T-helper 2 cell treated with Interferon-gamma antibody and Interleukin-4, amounts not matched to agents 100 ng/mL and 5 ng/mL, for 36 hours (primary cell): ENCODE data around the gene CPD. TPM values are rescaled to one million over a fixed set of nuclear protein-coding genes. Genes with fewer than 3 reads are reported as not detected.
"Not testable (repeated sequence)": the region's sequence is repeated elsewhere in the genome, so short reads cannot be mapped to it uniquely, and the experiment has no call there.

Source experiments
- intact Hi-C: fragments of 100-400 bp; cut with micrococcal nuclease; formaldehyde crosslinking; loops from one replicate; pipeline ENCODE4 v1.15.1; 2023
- total RNA-seq: library from RNA; stranded (reverse); gene quantifications from 2 replicates; pipeline ENCODE4 v1.2.3, GENCODE V29; 2022

CPD gene
- total RNA-seq, 1 donor from 2014 or later: 18.2 TPM

DNA sequence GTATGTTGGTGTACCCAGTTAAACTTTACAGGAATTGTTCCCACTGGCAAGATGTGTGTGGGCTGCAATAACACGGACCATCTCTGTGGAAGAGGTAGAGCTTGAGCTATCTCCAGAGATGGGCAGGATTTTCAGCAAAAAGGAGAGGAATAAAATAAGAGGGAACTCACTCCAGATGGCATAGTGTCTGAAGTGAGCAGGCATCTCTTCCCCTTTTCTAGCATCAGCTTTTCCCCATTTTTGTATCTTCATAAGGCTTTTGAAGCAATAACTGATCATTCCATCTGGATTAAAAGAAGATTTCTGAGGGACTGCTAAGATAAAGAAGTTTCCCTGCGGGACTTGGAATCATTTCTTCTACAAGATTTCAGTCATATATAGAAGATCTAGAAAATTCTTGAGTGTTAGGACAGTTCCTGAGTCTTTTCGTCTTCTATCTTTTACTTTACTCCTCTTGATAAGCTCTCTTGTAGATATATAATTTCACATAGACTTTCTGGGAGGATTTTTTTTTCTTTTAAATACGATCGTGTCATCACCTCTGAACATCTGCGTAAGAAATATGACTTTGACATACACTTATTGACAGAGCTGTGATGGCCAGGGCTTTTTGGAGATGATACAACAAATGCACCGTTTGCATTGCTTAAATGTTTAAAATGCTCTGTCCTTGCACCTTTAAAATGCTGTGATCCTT, 2.1 kb downstream of the CPD start:
- intact Hi-C loops: loop anchor here (5.0 kb wide), 1 partner anchor 88 kb away; the partner anchor contains the start of gene BLMH

DNA sequence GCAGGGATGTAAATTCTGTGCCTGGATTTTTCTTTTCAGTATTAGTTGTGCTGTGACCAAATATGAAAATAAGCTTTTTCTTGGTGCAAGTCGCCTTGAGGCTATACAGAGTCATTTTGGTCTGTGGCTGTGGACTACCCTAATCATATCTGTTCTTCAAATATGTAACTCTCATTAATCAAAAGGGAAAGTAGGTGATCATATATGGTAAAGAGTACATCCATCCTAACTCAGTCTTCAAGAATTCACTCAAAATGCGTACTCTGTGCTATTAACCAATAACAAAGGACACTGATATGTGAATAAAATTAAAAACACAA, 2.6 kb downstream of the CPD start:
- intact Hi-C loops: loop anchor here (5.0 kb wide), 1 partner anchor 89 kb away; the partner anchor contains the start of gene BLMH

DNA sequence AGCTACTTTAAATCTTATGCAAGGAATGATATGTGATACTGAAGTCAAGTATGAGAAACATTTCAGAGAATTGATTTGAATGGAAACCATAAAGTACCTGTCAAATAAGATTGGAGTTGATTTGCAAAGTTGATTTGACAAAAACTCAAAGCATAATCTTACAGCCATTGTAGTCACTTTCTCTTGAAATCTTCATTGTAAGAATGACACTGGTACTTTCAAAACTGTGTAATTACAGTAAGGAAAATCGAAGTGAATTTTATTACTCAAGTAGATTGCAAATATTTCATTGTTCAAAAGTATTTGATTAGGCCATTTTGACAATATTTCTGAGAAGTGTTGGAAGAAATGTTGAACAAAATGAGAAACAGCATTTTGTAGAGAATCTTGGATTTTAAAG, 3.6 kb downstream of the CPD start:
- intact Hi-C loops: loop anchor here (5.0 kb wide), 1 partner anchor 90 kb away; the partner anchor contains the start of gene BLMH

DNA sequence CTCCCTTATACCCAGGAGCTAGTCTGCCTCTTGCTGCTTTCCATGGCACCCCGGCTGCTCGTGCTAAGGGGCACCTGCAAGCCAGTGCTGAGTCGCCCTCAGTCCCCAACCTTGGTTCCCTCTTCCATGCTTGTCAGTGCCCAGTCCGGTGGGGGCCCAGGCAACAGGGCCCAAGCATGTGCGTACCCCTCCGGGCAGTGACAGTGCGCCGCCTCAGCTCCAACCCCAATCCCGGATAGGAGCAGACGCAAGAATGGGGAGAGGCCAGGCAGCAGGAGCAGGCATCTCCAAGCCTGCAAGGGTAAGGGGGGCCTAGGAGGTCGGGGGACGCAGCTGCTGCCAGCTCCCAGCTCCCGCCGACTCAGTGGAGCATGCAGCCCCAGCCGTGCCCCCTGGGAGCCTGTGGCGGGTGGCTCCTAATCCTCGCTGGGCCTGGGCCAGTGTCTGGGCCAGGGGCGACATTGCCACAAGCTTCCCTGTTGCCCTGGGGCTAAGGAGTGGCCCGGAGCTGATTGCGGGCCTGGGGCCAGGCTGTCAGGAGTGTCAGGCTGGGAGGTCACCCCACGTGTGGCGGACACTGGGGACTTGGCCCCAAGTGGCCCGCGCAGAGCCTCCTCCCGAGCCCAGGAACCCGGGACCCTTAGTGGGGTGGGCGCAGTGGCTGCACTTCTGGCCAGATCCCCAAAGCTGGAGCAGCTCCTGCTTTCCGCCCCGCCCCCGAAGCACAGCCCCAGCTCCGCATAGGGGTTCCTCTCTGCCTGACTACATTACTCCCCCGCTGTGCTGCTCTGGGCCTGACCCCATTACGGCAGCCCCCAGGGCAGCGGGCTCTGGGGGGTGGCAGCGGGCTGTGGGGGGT, 9.8 kb downstream of the CPD start:
- intact Hi-C loops: no loop called here

DNA sequence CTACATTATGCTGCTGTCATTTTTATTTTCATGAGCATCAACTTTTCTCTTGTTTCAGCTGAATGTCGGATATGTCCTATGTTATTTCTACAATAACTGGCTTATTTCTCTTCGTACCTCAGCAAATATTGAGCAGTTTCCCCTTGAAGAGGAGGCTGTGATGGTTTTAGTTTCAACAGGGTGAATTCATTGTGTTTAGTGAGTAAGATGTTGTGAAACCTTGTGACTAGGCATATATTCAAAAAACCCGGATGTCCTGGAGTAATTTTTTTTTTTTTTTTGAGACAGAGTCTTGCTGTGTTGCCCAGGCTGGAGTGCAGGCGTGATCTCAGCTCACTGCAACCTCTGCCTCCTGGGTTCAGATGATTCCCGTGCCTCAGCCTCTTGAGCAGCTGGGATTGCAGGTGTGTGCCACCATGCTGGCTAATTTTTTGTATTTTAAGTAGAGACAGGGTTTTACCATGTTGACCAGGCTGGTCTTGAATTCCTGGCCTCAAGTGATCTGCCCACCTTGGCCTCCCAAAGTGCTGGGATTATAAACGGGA, 11.1 kb downstream of the CPD start:
- intact Hi-C loops: no loop called here

DNA sequence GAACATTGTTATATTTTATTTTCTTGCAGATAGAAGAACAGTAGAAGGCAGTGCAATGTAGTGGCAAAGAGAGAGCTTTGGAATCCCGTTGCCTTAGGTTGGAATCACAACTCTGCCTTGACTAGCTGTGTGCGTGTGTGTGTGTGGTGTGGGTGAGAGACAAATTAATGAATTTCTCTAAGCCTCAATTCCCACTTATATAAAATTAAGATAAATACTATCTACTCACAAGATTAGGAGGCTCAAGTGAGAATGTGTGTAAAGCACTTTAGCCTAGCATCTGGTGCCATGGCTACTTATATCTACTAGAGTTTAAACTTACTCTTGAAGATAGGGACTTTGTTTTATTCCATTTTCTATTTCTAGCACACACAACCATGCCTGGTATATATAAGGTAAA, 12.8 kb downstream of the CPD start:
- intact Hi-C loops: no loop called here

DNA sequence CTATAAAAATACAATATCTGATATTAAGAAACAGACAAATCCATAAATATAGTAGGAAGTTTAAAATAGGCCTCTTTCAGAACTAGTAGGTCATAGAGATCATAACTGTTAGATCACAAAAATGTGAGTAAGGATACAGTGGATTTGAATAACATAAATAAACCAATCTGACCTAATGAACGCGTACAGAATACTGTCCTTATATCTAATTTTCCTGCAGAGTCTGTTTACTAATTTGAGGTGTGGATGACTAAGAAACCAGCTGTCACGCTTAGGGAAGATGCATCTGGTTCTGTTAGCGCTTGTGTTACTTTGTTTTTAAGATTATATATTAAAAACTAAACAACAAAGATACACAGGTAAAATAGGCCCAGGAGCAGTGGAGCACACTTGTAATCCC, 14.8 kb downstream of the CPD start:
- intact Hi-C loops: no loop called here

DNA sequence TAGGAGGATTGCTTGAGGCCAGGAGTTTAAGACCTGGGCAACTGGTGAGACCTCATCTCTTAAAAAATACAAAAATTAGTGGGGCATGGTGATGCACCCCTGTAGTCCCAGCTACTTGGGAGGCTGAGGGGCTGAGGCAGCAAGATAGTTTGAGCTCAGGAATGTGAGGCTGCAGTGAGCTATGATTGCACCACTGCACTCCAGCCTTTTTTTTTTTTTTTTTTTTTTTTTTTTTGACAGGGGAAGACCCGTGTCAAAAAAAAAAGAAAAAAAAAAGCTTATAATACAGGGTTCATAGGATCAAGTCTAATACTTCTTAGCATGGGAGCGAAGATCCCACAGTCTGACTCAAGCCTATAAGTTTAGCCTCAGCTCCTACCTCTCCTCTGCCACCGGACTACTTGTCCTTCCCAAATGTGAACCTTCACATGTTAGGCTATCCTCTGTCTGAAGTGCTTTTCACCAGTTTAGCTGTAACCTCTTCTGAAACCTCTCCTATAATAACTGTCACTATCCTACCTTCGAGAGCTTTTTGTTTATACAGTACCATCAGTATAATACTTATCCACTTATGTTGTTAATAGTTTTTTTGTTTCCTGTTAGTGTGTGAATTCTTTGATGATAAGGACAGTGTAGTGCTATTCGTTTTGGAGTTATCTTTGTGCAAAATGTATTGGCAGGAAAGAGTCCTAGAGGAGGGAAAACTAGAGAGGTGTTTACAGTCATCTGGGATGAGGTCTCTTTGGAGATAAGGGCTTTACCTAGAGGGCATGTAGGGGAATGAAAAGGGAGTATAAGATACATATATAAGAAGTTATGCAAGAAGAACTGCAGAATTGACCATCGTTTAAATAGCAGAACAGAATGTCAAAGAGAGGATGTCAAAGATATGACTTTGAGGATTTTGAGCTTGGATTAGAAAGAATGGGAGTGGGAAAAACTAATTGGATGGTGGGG, 15.5 kb downstream of the CPD start:
- intact Hi-C loops: no loop called here

DNA sequence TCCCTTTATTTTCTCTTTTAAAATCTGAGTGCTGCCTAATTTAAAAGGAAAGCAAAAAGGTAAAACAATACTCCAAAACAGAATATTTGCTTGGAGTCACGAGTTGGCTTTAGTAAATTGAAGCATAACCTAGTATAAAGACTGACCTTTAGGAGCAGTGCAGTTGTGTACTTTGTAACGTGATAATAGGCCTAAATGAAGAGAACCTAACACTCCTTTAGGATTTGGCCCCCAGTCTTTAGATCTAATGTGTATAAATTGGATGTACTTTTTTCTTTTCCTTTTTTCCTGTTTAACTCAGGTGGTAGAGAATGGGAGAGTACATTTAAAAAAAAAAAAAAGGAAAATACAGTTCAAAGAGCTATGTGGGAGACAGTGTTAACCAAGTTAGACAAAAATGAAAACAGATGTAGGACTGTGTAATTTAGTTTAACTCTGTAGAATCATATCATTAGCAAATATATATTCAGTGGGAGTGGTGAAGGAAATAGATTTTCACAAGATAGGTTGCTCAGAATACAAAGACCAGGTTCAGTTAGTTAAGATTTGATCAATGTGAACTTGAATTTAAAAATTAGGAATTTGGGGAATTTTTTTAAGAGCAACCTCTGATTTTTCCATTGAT, 16.8 kb downstream of the CPD start:
- intact Hi-C loops: no loop called here

DNA sequence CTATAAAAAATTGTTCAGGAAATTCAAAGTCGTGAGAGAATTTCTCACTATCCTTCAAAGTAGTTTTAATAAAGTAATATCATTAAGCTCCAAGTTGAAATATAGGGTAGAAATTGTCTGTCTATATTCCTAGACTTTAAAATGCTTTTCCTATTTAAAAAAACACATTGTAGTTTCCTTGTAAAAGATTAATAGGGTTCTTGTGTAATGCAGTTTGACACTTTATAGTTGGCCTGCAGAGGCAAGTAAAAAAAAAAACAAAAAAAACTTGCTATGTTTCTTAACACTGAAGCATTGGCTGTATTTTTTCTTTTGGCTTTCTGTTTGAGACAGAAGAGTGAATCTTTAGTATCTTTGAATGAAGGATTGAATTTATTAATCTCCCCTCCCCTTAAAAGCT, 17.4 kb downstream of the CPD start:
- intact Hi-C loops: no loop called here

DNA sequence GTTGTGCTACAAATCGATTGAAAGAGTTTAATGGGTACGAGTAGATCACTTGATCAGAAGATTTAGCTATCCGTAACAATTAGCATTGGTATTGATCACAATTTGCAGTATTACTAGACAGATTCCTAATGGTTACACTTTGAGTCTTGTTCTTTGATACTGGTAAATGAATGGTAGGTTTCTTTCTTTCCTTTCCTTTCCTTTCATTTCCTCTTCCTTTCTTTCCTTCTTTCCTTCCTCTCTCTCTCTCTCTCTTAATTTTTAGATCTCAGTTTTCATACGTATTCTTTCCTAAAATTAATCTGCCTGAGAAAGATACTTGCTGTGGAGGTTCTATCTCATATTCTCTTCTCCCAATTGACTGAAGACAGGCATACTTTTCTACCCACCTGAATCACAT, 17.9 kb downstream of the CPD start:
- intact Hi-C loops: no loop called here

DNA sequence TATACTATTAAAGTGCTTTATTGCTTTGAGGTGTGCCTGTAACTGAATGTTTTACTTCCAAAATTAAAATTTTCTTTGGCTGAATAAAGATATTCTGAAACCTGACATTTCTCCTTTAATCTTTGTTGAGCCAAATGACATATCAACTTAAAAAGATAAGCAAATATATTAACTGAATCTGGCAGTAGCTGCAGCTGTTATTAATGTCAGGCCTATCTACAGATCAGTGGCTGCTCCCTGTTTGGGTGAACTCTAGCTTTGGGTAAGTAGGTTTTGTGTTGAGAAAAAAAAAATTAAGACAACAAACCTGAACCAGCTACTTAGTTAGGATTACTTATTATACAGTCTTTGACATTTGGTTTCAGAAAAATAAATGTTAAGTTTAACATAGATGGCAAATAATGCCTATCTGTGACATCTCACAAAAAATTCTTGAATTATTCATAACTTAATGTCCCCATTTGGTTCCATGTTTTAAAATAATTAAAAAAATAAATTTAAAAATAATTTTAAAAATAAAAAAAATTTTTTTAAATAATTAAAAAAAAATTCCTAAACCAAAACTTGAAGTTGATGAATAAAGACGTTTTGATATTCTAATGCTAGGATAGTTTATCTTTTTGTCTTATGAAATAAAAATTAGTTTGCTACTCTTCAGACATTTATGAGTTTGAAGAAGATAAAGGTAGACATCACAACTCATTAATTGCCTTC, 19.8 kb downstream of the CPD start:
- intact Hi-C loops: no loop called here

DNA sequence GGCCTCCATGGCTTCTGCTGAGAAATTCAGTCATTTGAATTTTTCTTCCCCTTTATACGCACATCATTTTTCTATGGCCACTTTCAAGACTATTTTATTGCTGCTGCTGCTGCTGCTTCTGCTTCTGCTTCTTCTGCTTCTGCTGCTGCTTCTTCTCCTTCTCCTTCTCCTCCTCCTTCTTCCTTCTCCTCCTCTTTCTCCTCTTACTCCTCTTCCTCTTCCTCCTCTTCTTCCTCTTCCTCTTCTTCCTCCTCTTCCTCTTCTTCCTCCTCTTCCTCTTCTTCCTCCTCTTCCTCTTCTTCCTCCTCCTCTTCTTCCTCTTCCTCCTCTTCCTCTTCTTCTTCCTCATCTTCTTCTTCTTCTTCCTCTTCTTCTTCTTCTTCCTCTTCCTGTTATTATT, 22.4 kb downstream of the CPD start:
- intact Hi-C loops: no loop called here

DNA sequence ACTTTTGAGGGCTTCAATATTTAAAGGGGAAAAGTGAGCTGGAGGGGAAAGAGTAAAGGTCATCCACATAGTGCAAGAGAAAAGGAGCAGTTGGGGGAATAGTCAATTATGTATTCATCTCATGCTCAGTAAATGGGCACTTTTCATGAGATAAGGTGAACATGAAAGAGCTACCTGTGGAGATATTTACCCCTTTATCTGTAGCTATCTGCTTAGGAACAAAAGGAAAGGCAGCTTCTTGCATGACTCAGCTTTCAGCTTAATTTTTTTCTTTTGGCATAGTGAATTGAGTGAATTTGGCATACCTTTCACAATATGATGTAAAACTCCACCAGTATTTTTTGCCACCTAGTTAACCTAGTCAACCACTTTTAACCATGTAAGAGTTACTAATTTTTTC, 26.4 kb downstream of the CPD start:
- intact Hi-C loops: no loop called here

DNA sequence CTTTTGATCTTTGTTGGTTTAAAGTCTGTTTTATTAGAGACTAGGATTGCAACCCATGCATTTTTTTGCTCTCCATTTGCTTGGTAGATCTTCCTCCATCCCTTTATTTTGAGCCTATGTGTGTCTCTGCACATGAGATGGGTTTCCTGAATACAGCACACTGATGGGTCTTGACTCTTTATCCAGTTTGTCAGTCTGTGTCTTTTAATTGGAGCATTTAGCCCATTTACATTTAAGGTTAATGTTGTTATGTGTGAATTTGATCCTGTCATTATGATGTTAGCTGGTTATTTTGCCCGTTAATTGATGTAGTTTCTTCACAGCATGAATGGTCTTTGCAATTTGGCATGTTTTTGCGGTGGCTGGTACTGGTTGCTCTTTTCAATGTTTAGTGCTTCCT, 31.9 kb downstream of the CPD start:
- intact Hi-C loops: not testable (repeated sequence)

DNA sequence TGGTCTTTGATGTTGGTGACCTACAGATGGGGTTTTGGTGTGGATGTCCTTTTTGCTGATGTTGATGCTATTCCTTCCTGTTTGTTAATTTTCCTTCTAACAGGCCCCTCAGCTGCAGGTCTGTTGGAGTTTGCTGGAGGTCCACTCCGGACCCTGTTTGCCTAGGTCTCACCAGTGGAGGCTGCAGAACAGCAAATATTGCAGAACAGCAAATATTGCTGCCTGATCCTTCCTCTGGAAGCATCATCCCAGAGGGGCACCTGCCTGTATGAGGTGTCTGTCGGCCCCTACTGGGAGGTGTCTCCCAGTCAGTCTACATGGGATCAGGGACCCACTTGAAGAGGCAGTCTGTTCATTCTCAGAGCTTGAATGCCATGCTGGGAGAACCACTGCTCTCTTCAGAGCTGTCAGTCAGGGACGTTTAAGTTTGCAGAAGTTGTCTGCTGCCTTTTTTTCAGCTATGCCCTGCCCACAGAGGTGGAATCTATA, 33.3 kb downstream of the CPD start:
- intact Hi-C loops: not testable (repeated sequence)

DNA sequence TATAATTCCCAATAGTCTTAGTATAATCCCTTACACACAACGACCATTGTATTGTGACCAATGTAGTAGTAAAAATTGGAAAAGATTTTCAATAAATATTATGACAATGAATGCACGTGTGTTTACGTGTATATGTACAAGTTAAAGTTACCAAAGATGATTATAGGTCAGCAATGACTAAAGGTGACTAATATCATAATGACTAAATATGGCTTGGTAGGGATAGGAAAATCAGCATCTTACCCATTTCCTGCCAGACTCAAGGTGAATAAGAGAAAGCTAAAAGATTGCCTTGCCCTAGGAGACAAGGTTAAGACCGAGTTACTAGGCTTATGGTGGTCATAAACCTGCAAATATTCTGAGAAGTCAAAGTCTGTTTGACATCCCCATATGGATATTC, 34.4 kb downstream of the CPD start:
- intact Hi-C loops: no loop called here

DNA sequence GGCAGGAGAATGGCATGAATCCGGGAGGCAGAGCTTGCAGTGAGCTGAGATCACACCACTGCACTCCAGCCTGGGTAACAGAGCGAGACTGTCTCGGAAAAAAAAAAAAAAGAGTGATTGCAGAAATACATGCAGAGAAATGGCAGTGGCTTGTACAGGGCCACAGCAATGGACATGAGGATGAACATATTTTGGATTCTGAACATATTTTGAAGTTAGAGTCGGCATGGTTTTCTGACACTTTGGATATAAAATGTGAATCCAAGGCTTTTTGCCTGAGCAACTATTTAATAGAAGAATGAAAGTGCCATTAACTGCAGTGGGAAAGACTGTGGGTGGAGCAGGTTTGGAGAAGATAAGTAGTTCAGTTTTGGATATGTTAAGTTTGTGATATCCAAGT, 35.8 kb downstream of the CPD start:
- intact Hi-C loops: no loop called here

DNA sequence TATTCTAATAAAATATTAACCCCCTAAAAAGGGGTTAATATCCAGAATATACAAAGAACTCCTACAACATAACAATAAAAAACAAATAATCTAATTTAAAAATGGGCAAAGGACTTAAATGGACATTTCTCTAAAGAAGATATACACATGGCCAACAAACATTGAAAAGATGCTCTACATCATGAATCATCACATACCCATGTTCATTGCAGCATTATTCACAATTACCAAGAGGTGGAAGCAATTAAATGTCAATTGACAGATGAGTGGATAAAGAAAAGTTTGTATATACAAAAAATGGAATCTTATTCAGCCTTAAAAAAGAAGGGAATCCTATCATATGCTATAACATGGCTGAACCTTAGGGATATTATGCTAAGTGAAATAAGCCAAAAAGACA, 36.8 kb downstream of the CPD start:
- intact Hi-C loops: no loop called here

DNA sequence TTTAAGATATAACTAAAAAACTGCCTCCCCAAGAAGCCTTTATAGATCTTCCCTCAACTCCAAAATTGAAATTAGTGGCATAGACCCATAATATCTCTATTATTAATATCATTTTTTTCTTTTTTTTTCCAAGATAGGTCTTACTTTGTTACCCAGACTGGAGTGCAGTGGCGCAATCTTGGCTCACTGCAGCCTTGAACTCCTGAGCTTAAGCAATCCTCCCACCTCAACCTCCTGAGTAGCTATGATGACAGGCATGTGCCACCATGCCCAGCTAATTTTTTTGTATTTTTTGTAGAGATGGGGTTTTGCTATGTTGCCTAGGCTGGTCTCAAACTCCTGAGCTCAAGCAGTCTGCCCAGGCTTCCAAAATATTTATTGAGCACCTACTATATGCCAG, 39.3 kb downstream of the CPD start:
- intact Hi-C loops: not testable (repeated sequence)
